HL-60/S4 (cell line): Measurements from ENCODE around the gene NKAIN4.

Experiments used
- in situ Hi-C: fragments of 300-500 bp; cut with MboI; formaldehyde crosslinking; loops from 2 replicates; pipeline ENCODE4 v1.14.3; 2022; ENCODE audit warnings: low sequenced_read_pairs

Gene NKAIN4

GRCh38 chr20:63288581-63289251 is 34.5 kb upstream of the NKAIN4 start:
- in situ Hi-C loops, result no loop called here

GRCh38 chr20:63287697-63288580 is 33.7 kb upstream of the NKAIN4 start:
- in situ Hi-C loops, result no loop called here

- in situ Hi-C loops, result no loop called here
Observed at GRCh38 chr20:63286781-63287696, 32.8 kb upstream of the NKAIN4 start.

- in situ Hi-C loops, result no loop called here
Observed at GRCh38 chr20:63285636-63286615, 31.7 kb upstream of the NKAIN4 start.

GRCh38 chr20:63284981-63285524 is 30.8 kb upstream of the NKAIN4 start:
- in situ Hi-C loops, result no loop called here

- in situ Hi-C loops, result no loop called here
Observed at GRCh38 chr20:63284544-63284949, 30.3 kb upstream of the NKAIN4 start.

GRCh38 chr20:63284083-63284440 is 29.8 kb upstream of the NKAIN4 start:
- in situ Hi-C loops, result no loop called here

- in situ Hi-C loops, result no loop called here
Observed at GRCh38 chr20:63283397-63284082, 29.3 kb upstream of the NKAIN4 start.

GRCh38 chr20:63282946-63283345 is 28.7 kb upstream of the NKAIN4 start:
- in situ Hi-C loops, result no loop called here

- in situ Hi-C loops, result no loop called here
Observed at GRCh38 chr20:63281742-63282665, 27.7 kb upstream of the NKAIN4 start.

- in situ Hi-C loops, result no loop called here
Observed at GRCh38 chr20:63280929-63281545, 26.8 kb upstream of the NKAIN4 start.

GRCh38 chr20:63280371-63280770 is 26.1 kb upstream of the NKAIN4 start:
- in situ Hi-C loops, result no loop called here

GRCh38 chr20:63279931-63280330 is 25.7 kb upstream of the NKAIN4 start:
- in situ Hi-C loops, result no loop called here

GRCh38 chr20:63278661-63279060 is 24.4 kb upstream of the NKAIN4 start:
- in situ Hi-C loops, result no loop called here

- in situ Hi-C loops, result no loop called here
Observed at GRCh38 chr20:63277466-63278272, 23.4 kb upstream of the NKAIN4 start.

- in situ Hi-C loops, result no loop called here
Observed at GRCh38 chr20:63276956-63277355, 22.7 kb upstream of the NKAIN4 start.

- in situ Hi-C loops, result no loop called here
Observed at GRCh38 chr20:63275825-63276224, 21.6 kb upstream of the NKAIN4 start.
